Astrocyte (in vitro differentiated cells and primary cell): ENCODE data around the gene PNPLA1. TPM values are rescaled to one million over a fixed set of nuclear protein-coding genes. Genes with fewer than 3 reads are reported as not detected.

Experiments
- DNase-seq: peaks from one replicate; pipeline ENCODE4 v3.0.0-alpha.2; 2010; ENCODE audit warnings: low read depth
- FAIRE-seq: peaks from 2 replicates; lab custom pipeline; 2011; peaks lifted over from hg19 to GRCh38; lab: Jason Lieb, UNC
- H2AFZ ChIP-seq: 2 replicates; pipeline ENCODE4 v1.6.0; 2012; ENCODE audit warnings: low read depth, low read length, inconsistent platforms
- H3K27ac ChIP-seq: 2 replicates; pipeline ENCODE4 v1.5.1; 2011; ENCODE audit warnings: low read depth, low read length, inconsistent platforms
- H3K27me3 ChIP-seq: 2 replicates; pipeline ENCODE4 v1.6.0; 2011; ENCODE audit warnings: low read length, inconsistent platforms; ENCODE audit not compliant: insufficient read depth
- H3K36me3 ChIP-seq: 2 replicates; pipeline ENCODE4 v1.5.1; 2011; ENCODE audit warnings: low read length, inconsistent platforms; ENCODE audit not compliant: insufficient read depth
- H3K4me1 ChIP-seq: 2 replicates; pipeline ENCODE4 v1.5.1; 2011; ENCODE audit warnings: low read length, inconsistent platforms; ENCODE audit not compliant: insufficient read depth
- H3K4me2 ChIP-seq: 2 replicates; pipeline ENCODE4 v1.6.0; 2012; ENCODE audit warnings: low read length, inconsistent platforms
- H3K4me3 ChIP-seq: 2 replicates; pipeline ENCODE4 v1.5.1; 2011; ENCODE audit warnings: low read depth, mild to moderate bottlenecking, low read length, inconsistent platforms; ENCODE audit not compliant: insufficient read depth
- H3K79me2 ChIP-seq: 2 replicates; pipeline ENCODE4 v1.6.0; 2012; ENCODE audit warnings: mild to moderate bottlenecking, low read length, inconsistent platforms; ENCODE audit not compliant: insufficient read depth
- H3K9ac ChIP-seq: 2 replicates; pipeline ENCODE4 v1.6.0; 2012; ENCODE audit warnings: mild to moderate bottlenecking, low read length, inconsistent platforms
- H3K9me3 ChIP-seq: 2 replicates; pipeline ENCODE4 v1.5.1; 2012; ENCODE audit warnings: low read depth, mild to moderate bottlenecking, low read length, inconsistent platforms; ENCODE audit not compliant: insufficient read depth
- H4K20me1 ChIP-seq: 2 replicates; pipeline ENCODE4 v1.6.0; 2012; ENCODE audit warnings: low read length, inconsistent platforms; ENCODE audit not compliant: insufficient read depth
- H3K27ac Mint-ChIP-seq: one replicate; pipeline ENCODE4 v1.8.0; 2021; ENCODE audit warnings: mild to moderate bottlenecking, mixed read lengths; ENCODE audit not compliant: unreplicated experiment
- H3K27me3 Mint-ChIP-seq: one replicate; pipeline ENCODE4 v1.8.0; 2021; ENCODE audit warnings: low read depth, mixed read lengths; ENCODE audit not compliant: unreplicated experiment
- H3K36me3 Mint-ChIP-seq: one replicate; pipeline ENCODE4 v1.8.0; 2021; ENCODE audit warnings: low read depth, mixed read lengths; ENCODE audit not compliant: unreplicated experiment
- H3K4me1 Mint-ChIP-seq: one replicate; pipeline ENCODE4 v1.8.0; 2021; ENCODE audit warnings: low read depth, mixed read lengths; ENCODE audit not compliant: unreplicated experiment
- H3K4me3 Mint-ChIP-seq: one replicate; pipeline ENCODE4 v1.8.0; 2021; ENCODE audit warnings: mild to moderate bottlenecking, moderate library complexity, mixed read lengths; ENCODE audit not compliant: unreplicated experiment
- H3K9me3 Mint-ChIP-seq: one replicate; pipeline ENCODE4 v1.8.0; 2021; ENCODE audit warnings: mild to moderate bottlenecking, mixed read lengths; ENCODE audit not compliant: unreplicated experiment
- CTCF ChIP-seq: IDR thresholded peaks from 2 replicates; pipeline ENCODE4 v1.5.1; 2011; ENCODE audit warnings: low read depth, mild to moderate bottlenecking, inconsistent platforms, low read length, moderate library complexity; ENCODE audit not compliant: insufficient read depth
- EZH2 ChIP-seq: IDR thresholded peaks from 2 replicates; pipeline ENCODE4 v1.6.1; 2012; ENCODE audit warnings: mild to moderate bottlenecking, low read length, inconsistent platforms; ENCODE audit not compliant: insufficient read depth
- total RNA-seq: library from RNA; stranded (reverse); gene quantifications from 2 replicates; pipeline ENCODE4 v1.2.1, GENCODE V29; 2021

PNPLA1 gene
- total RNA-seq, 1 donor from 2014 or later, result not detected

GRCh38 chr6:36340618-36341454 lies 71.0 kb downstream of the PNPLA1 start:
- H3K27ac Mint-ChIP-seq, result peak overlapping the region; percentile 26
- H3K4me1 Mint-ChIP-seq, result peaks cover 3% of the 10 kb centered on the region
- peaks cover 23% of the 10 kb centered on the region for H3K27me3 ChIP-seq
- no peaks in the 10 kb centered on the region for H3K79me2 ChIP-seq
- H3K4me1 ChIP-seq, result peaks cover 5% of the 10 kb centered on the region
- FAIRE-seq (no peak), DNase-seq (peak; percentile 53)
- no peaks in the 10 kb centered on the region for H4K20me1 ChIP-seq
- no peaks in the 10 kb centered on the region for H3K9me3 Mint-ChIP-seq
- peak; percentile 93 for TF ChIP-seq CTCF
- TF ChIP-seq EZH2, result no peak
- H3K36me3 ChIP-seq, result no peaks in the 10 kb centered on the region
- H3K27ac ChIP-seq, result no peak overlapping the region
- peak overlapping the region; percentile 87 for H2AFZ ChIP-seq
- H3K9me3 ChIP-seq, result no peaks in the 10 kb centered on the region
- peak overlapping the region; percentile 51 for H3K9ac ChIP-seq
- no peak overlapping the region for H3K4me3 Mint-ChIP-seq
- peaks cover 42% of the 10 kb centered on the region for H3K27me3 Mint-ChIP-seq
- peak overlapping the region; percentile 31 for H3K4me3 ChIP-seq
- H3K4me2 ChIP-seq, result peak overlapping the region; percentile 77
- H3K36me3 Mint-ChIP-seq, result no peaks in the 10 kb centered on the region

- FAIRE-seq (no peak), DNase-seq (no peak)
- Histone ChIP-seq H3K9me3 (no peaks in the 10 kb centered on the region), H3K79me2 (no peaks in the 10 kb centered on the region), H3K4me2 (no peak overlapping the region), H3K27ac (no peak overlapping the region), H3K36me3 (no peaks in the 10 kb centered on the region), H2AFZ (no peak overlapping the region), H3K9ac (no peak overlapping the region), H4K20me1 (no peaks in the 10 kb centered on the region), H3K4me1 (peaks cover 5% of the 10 kb centered on the region), H3K4me3 (no peak overlapping the region), H3K27me3 (peaks cover 23% of the 10 kb centered on the region)
- H3K4me1 Mint-ChIP-seq, result peaks cover 3% of the 10 kb centered on the region
- TF ChIP-seq CTCF, result no peak
- TF ChIP-seq EZH2, result no peak
- peaks cover 27% of the 10 kb centered on the region for H3K27me3 Mint-ChIP-seq
- no peaks in the 10 kb centered on the region for H3K9me3 Mint-ChIP-seq
- H3K36me3 Mint-ChIP-seq, result no peaks in the 10 kb centered on the region
- H3K27ac Mint-ChIP-seq, result no peak overlapping the region
- H3K4me3 Mint-ChIP-seq, result no peak overlapping the region
Observed at GRCh38 chr6:36343109-36343680, 73.3 kb downstream of the PNPLA1 start.
